GM21737 (cell line): ENCODE results near the gene PLEKHH1.
"Not testable (repeated sequence)": the region's sequence is repeated elsewhere in the genome, so short reads cannot be mapped to it uniquely, and the experiment has no call there.

Source experiments
- ATAC-seq: cut with Tn5 transposase; IDR thresholded peaks from one replicate; pipeline ENCODE4 v1.9.1; 2021; ENCODE audit warnings: mild to moderate bottlenecking, moderate library complexity; ENCODE audit not compliant: unreplicated experiment

The PLEKHH1 gene

DNA sequence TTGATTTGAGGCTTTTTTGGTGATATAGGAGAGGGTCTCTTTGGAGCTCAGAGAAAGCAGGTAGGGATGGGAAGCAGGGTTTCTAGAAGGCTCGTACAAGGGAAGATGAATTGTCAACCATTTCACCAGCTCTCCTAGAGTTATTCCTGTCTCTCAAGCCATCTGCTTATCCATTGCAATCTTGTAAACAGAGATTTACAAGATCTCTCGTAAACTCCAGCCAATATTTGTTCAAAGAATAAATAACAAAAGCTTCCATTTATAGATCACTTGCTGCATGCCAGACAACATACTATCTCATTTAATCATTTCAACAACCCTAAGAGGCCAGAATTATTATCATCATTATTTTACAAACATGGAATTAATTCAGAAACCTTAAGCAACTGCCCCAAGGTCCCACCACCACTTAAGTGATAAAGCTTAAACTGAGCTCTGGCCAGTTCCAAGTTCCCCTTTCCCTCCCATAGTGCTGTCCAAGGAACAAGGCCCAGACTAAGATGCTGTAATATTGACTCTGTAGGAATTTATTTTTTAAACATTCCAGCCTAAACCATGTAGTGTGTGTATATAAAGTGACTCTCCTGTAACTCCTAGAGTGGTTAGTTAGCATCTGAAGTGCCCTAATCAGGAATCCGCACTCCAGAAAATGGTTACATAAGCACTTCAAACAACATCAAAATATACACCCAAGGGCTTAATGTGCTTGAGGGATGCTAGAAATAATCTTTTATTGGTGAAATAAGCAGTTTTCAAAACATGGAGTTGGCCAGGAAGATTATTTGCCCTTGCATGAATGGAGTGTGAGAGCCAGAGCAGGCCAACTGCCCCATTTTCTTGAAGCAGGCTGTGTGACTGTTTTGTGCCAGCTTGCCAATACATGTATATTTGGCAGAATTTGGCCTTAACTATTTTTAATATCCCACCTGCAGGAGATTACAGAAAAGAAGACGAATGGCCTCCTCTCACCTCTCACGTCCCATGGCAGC is 2.8 kb upstream of the PLEKHH1 start:
- ATAC-seq: no peak

DNA sequence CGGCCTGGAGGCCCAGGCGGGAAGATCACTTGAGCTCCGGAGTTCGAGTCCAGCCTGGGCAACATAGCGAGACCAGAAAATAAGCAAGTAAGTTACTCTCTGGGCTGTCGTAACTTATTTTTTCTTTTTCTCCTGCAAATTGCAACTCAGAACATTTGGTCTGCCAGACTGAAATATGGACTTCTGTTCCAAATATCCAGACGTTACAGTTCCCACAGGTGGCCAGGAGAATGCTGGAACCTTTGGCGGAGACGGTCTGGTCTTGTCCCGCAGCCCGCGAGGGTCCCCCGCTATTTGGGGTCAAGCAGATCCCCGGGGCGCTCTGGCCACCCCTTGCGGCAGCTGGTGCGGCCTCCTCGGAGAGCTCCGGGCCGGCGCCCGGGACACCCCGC is 488 bp upstream of the PLEKHH1 start:
- ATAC-seq: no peak

DNA sequence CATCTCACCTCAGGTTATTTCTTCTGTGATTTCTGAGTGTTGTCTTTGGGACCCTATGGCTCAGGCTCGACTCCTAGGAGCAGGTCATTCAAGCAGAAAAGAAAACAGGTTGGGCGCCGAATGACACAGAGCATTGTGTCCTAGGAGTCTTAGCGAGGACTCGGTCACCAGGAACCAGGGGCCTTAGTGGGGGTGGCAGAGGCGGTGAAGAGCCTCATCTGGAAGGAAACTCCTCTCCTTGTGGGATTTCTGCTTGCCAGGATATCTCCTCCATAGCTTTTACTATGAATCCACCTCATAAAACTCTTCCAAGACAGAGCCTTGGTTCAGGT is 630 bp downstream of the PLEKHH1 start:
- ATAC-seq: no peak

DNA sequence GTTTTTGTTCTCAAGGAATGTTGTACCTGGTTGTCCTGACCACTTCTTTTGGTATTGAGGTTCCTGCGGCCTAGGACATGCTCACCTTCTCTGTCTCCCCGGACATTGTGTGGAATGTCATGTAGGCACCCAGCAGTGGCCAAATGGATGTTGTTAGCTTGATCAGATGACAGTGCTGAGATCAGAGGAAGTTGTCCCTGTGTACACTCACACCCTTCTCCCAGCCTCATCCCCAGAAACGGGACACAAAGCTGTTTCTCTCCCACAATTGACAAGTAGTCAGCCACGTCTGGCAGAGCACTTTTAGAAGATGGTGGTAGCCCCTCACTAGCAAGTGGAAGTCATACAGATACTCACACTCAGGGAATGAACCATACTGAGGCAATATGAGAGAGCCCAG is 3.0 kb downstream of the PLEKHH1 start:
- no peak for ATAC-seq

DNA sequence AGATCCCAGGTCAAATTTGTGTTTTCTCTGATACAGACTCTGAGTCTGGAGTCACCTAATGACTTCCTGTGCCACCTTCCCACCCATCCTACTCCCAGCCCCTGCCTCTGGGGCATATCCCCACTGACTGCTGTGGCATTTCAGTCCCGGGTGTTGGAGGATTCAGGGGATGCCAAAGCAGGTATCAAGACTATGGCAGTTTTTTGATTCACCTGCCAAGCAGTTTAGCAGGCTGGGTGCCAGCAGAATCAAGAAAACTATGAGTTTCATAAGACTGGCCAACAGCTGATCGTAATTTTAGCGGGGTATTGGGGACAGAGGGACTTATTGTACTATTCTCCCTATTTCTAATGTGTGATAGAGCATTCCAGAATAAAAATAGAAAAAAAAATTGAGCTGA is 4.6 kb downstream of the PLEKHH1 start:
- ATAC-seq: no peak

DNA sequence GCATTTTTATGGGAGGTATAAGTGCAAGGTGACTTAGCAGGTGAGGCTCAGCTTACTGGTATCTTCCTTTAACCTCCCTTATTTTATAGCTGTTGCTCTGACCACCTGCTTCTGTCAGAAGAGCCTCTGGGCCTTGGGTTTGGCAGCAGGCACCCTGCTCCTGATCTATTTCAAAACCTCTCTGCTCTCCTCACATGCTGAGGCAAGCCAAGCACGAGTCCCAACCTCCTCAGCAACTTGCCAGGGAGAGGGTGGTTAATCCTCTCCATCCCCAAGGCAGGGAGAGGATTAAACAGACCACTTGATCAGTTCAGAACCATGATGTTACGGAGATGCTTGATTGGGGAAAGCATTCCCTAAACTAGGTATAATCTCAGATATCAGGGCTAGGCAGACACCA is 5.4 kb downstream of the PLEKHH1 start:
- ATAC-seq: no peak

DNA sequence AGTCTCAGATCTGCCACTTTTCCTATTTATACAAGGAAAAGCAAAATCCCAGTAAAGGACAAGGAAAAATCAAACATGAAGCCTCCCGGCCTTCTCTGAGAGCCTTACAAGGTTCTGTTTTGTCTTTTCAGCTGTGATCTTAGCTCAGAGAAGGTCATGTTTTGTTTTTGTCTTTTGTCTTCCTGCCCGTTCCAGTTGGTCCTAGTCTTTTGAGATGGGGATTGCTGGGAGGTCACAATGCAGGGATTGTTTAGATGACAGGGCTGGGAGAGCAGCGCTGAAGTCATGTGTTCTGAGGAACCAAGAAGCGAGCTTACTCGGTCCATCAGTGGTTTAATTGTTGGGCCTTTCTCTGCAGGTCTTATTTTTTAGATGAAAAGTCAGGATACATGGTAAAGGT is 6.0 kb downstream of the PLEKHH1 start:
- no peak for ATAC-seq

DNA sequence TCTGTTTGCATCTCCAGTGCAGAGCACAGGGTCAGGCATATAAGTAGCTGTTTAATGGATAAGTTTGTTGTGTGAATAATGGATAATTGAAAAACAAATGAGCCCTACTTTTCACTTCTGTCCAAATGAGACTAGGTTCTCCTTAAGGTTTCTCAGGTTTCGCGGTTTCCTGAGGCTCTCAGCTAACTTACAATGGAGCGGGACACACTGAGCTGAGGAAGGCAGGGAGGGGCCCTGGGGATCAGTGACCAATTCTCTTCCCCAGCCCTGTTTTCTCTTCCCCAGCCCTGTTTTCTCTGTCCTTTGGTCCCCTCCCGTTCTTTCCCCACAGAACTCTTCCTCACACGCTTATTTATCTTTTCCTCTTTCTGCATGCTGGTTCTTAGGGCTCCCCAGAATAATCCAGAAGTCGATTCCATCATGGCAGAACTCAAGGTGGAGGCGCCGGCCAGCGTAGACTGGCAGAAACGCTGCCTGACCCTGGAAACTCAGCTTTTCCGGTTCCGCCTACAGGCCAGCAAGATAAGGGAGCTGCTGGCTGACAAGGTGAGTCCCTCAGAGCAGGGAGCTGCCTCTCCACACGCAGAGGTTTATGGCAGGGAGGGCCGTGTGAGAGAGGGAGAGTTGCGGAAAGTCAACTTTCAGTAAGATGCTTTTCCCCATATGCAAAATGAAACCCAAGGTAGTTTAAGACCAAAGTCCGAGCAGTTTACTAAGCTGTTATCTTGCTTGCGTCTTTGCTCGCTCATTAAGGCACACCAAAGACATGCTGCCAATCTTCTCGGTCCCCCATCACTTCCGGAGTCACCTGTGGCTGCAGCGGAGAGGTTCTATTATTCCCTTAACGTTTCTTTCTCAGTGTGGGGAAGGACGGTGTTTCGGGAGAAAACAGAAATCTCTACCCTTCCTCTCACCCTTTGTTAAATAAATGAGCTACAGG is 8.6 kb downstream of the PLEKHH1 start:
- no peak for ATAC-seq

DNA sequence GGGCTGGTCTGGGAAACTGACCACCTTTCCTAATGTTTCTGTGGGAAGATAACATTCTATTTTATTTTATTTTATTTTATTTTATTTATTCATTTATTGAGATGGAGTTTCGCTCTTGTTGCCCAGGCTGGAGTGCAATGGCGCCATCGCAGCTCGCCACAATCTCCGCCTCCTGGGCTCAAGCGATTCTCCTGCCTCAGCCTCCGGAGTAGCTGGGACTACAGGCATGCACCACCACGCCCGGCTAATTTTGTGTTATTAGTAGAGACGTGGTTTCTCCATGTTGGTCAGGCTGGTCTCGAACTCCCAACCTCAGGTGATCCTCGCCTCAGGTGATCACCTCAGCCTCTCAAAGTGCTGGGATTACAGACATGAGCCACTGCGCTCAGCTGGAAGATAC is 9.5 kb downstream of the PLEKHH1 start:
- ATAC-seq: not testable (repeated sequence)

DNA sequence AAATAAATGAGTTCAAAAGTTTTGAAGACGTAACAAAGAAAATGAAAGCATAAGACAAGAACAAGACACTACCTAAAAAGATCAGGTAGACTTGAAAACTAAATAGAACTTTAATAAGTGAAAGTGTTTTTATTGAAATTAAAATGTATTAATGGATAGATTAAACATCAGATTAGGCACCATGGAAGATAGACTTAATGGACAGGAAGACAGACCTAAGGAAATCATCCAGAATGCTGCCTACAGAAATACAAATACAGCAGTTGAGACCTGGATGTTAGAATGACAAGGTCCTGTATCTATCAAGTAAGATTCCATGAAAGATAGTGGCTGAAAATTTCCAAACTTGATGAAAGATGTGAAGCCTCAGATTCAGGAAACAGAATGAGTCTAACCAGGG is 11.5 kb downstream of the PLEKHH1 start:
- no peak for ATAC-seq

DNA sequence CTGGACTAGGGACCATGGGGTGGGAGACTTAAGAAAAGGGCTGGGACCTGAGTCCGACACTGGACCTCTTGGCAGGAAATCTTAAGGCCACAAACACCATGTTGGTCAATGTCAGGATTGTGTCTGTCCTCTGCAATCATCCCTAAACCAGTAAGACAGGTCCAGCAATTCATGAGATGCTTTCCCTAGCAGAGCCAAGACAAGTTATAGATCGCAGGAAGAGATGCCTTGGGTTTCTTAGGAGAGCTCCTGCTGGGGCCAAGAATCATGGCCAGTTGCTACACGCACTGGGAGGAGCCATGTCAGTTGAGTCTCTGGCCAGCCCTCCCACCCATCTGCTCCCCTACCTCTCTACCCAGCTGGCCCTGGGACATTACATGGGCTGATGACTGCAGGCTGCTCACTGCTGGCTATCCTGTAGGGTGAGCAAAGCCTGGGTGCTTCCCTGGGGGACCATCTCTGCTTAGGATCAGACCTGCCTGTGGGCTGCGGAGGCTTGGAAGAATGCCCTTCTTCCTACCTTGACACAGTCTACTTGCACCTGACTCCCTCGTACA is 14.2 kb downstream of the PLEKHH1 start:
- ATAC-seq: no peak

DNA sequence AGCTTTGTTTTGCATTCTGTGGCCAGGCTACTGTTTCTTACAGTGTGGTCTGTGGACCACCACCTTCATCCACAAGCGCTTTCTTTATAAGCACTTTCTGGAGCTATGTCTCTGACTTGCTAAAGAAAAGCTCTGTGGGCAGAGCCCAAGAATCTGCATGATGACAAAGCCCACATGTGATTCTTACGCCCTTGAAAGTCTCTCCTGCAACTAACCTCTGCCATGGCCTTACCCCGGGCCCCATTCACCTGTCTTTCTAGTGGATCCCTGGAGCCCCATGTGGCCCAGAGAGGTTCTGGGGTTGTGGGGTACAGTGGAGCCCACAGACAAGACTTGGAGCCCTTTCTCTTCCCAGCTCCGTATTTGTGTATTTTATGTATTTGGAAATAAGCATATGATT is 16.6 kb downstream of the PLEKHH1 start:
- ATAC-seq: no peak

DNA sequence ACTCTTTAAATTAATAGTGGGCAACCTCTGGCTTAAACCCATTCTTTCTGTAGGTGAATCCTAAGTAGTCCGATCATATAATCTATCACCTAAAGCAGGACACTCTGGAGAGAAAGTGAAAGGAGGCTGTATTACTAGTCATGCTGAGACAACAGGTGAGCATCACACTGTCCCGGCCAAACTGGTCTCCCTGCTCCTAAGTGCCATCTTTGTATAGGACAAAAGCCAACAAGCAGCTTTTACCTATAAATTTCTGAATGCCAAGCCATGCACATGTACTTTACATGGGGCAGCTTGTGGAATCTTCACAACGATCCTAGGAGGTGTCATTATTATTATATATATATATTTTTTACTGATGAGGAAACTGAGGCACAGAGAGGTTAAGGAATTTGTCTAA is 18.0 kb downstream of the PLEKHH1 start:
- no peak for ATAC-seq

DNA sequence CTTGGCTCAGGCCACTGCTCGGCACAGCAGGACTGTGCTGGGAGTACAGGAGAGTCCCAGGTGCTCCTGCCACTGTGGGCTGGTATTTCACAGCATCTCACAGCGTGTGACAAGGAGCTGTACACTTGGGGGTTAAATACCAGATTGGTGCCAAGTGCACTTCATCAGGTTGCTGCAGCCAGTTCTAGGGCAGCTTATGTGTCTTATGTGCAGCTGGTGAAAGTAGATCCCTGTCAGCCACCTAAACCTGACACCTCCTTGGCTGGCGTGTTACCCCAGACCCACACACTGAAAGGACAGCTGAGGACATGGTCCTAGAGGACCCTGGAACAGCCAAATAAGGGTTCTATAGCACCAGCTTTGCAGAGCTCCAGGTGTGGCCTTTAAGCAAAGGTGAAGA is 18.9 kb downstream of the PLEKHH1 start:
- no peak for ATAC-seq

DNA sequence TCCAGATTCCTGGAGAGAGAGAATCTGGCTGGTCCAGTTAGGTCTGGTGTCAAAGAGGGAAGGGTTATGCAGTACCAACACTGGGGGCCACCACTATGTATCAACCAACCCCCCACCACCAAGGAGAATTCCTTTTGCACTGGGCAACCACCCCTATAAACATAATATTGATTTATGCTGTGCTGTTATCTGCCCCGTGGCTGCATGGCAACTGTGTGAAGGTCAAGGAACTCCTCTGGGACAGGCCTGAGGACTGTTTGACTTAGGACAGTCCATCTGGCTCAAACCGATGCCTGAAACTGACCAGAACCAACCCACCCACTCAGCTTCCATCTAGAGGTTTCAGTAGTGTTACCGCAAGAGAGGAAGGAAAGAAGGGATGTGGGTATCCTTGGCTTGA is 20.5 kb downstream of the PLEKHH1 start:
- ATAC-seq: no peak

DNA sequence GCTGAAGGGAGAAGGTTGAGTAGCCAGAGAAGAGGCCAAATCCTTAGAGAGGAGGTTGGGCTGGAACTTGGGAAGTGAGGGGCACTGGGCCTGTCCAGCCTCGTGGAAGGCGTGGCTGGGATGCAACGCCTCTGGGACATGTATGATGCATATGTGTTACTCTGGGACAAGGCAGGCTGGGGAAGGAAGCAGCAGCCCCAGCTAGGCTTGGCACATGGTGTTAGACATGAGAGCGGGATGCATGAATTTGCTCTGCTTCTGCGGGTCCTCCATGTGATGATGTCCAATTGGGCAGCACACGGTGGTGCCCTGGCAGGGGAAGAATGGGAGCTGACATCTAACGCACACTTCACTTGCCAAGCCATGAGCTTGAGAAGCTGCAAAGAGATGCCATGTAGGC is 21.3 kb downstream of the PLEKHH1 start:
- ATAC-seq: no peak

DNA sequence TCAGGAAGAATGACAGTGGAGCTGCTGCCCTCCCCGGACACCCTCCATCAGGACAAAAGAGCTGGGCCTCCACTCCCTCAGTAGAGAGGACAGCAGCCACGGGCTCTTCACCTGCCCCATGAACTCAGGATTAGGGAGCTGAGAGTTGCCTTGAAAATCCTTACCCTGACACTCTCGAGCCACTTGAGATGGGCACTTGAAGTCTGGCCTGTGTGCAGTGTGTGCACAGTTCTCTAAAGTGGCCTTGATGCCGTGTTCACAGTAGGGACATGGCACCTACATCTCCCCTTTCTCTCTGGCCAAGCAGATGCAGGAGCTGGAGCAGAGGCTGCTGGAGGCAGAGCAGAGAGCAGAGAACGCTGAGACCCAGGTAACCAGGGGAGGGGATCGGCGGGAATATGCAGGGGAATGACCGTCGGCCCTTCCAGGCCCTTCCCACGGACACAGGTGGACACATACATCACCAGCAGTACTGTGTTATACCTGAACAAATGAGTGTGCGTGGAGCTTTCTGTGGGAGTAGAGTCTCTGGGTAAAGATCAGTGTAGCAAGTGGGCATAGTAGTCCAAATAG is 22.5 kb downstream of the PLEKHH1 start:
- ATAC-seq: no peak

DNA sequence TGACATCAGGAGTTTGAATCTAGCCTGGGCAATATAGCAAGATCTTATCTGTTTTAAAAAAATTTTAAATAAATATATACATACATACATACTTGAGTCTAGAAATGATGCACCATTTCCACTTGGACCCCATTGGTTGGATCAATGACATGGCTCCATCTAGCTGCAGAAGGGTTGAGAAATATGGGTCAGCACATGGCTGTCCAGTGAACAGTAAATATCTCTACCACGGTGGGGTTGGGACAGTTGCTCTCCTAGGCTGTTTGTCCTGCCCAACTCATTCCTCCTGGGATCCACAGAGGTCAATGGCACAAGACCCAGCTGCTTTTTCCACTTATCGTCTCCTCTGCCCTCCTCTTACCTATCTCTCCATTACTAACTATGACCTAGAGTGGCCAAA is 23.6 kb downstream of the PLEKHH1 start:
- no peak for ATAC-seq

DNA sequence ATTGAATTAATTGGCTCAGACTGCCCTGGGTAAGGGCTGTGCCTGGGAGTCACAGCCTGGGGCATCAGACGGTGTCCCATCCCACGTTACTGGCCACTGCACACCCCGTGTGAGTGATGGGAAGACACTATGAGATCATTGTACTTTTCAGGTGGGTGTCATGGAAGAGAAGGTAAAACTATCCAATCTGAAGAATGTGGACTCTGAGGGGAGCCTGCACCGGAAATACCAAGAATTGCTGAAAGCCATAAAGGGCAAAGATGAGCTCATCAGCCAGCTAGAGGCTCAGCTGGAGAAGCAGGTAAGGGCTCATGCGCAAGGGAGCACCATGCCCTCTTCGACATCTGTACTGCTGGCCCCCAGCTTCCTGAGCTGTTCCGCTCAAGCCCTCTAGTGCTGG is 24.0 kb downstream of the PLEKHH1 start:
- ATAC-seq: no peak

DNA sequence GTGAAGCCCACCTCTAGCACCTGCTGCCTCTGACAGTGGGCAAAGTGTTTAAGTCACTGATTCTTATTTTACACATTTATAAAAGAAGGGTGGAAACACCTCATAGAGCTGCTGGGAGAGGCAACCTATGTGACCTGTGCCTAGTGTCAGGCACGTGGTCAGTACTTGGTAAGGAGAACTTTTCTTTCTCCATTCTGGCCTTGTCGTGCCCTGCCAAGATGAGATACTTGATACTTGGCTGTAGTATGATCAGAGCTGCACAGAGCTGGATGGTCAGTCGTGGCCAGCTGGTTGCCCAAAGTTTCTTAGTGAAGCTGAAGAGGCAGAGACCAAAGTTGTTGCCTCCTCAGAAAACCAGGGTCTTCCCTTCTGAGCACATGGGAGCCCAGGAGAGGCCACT is 24.6 kb downstream of the PLEKHH1 start:
- no peak for ATAC-seq

DNA sequence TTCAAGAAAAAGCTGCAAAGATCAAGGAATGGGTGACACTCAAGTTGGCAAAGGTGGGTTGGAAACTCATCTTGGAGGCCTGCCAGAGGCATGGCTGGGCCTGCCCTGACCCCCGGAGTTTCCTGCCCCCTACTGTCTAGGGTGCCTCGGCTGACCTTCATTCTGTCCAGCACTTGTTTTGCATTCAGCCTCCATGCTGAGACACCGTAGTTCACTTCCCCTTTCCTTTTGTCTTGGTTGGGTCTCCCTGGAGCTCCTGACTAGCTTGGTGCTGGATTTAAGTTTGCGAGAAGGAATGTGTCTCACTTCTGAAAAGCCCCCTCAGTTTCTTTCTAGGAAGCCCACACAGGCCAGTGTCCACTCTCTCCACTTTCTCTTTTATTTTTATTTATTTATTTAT is 26.5 kb downstream of the PLEKHH1 start:
- ATAC-seq: no peak
